ENCODE measurements around the gene TBP. TPM values are rescaled to one million over a fixed set of nuclear protein-coding genes. Genes with fewer than 3 reads are reported as not detected.
"Not testable (repeated sequence)": the region's sequence is repeated elsewhere in the genome, so short reads cannot be mapped to it uniquely, and the experiment has no call there.

The TBP gene
- 11.9 and 15.0 TPM in 2 replicates for total RNA-seq

- no peak for TF ChIP-seq CTCF (IDR thresholded peaks at IDR 0.05; ENCODE audit: extremely low read depth, low read depth, low read length)
- peak; percentile 93 for DNase-seq (ENCODE audit: insufficient read length, low spot score, missing footprints)
- Histone ChIP-seq H3K4me3 (ENCODE audit: insufficient read depth, low read length) (peak within 1 kb of the TSS; percentile 83), H3K27ac (ENCODE audit: low read depth, low read length) (peak within 1 kb of the TSS; percentile 97), H4K20me1 (ENCODE audit: insufficient read depth, low read length) (peaks cover 36% of the 10 kb centered on the region), H3K9me3 (ENCODE audit: low read depth, low read length) (no peaks in the 10 kb centered on the region), H2AFZ (ENCODE audit: low read length) (peak within 1 kb of the TSS; percentile 99), H3K36me3 (ENCODE audit: insufficient read depth, low read length) (peaks cover 19% of the 10 kb centered on the region), H3K4me2 (ENCODE audit: insufficient read depth, low read length) (peak within 1 kb of the TSS; percentile 100), H3K79me2 (ENCODE audit: insufficient read depth, low read length) (peaks cover 83% of the 10 kb centered on the region), H3K27me3 (ENCODE audit: insufficient read depth, low read length) (no peaks in the 10 kb centered on the region), H3K4me1 (ENCODE audit: insufficient read depth, low read length) (peaks cover 26% of the 10 kb centered on the region)
These were observed at the start of gene TBP for GRCh38 chr6:170554013-170554795. Gene TBP (plus strand): TSS chr6:170554369. CDS start chr6:170557030, 2,661 bp downstream.

- Histone ChIP-seq H3K27me3 (ENCODE audit: insufficient read depth, low read length) (no peaks in the 10 kb centered on the region), H3K4me3 (ENCODE audit: insufficient read depth, low read length) (no peak overlapping the region), H4K20me1 (ENCODE audit: insufficient read depth, low read length) (no peaks in the 10 kb centered on the region), H3K9me3 (ENCODE audit: low read depth, low read length) (peaks cover 1% of the 10 kb centered on the region), H3K79me2 (ENCODE audit: insufficient read depth, low read length) (no peaks in the 10 kb centered on the region), H3K27ac (ENCODE audit: low read depth, low read length) (no peak overlapping the region), H3K36me3 (ENCODE audit: insufficient read depth, low read length) (no peaks in the 10 kb centered on the region), H3K4me2 (ENCODE audit: insufficient read depth, low read length) (no peak overlapping the region), H2AFZ (ENCODE audit: low read length) (no peak overlapping the region), H3K4me1 (ENCODE audit: insufficient read depth, low read length) (no peaks in the 10 kb centered on the region)
- no peak for DNase-seq (ENCODE audit: insufficient read length, low spot score, missing footprints)
- no peak for TF ChIP-seq CTCF (IDR thresholded peaks at IDR 0.05; ENCODE audit: extremely low read depth, low read depth, low read length)
These were observed 49.7 kb upstream of the TBP start for GRCh38 chr6:170504479-170504878.

GRCh38 chr6:170505306-170505705 is 48.9 kb upstream of the TBP start:
- Histone ChIP-seq H3K27ac (ENCODE audit: low read depth, low read length) (no peak overlapping the region), H3K9me3 (ENCODE audit: low read depth, low read length) (peaks cover 1% of the 10 kb centered on the region), H3K27me3 (ENCODE audit: insufficient read depth, low read length) (no peaks in the 10 kb centered on the region), H3K4me2 (ENCODE audit: insufficient read depth, low read length) (no peak overlapping the region), H3K79me2 (ENCODE audit: insufficient read depth, low read length) (no peaks in the 10 kb centered on the region), H3K36me3 (ENCODE audit: insufficient read depth, low read length) (no peaks in the 10 kb centered on the region), H4K20me1 (ENCODE audit: insufficient read depth, low read length) (no peaks in the 10 kb centered on the region), H3K4me3 (ENCODE audit: insufficient read depth, low read length) (no peak overlapping the region), H2AFZ (ENCODE audit: low read length) (no peak overlapping the region), H3K4me1 (ENCODE audit: insufficient read depth, low read length) (no peaks in the 10 kb centered on the region)
- no peak for DNase-seq (ENCODE audit: insufficient read length, low spot score, missing footprints)
- TF ChIP-seq CTCF (IDR thresholded peaks at IDR 0.05; ENCODE audit: extremely low read depth, low read depth, low read length): no peak

GRCh38 chr6:170506446-170506845 is 47.7 kb upstream of the TBP start:
- no peak overlapping the region for H3K27ac ChIP-seq (ENCODE audit: low read depth, low read length)
- no peaks in the 10 kb centered on the region for H3K79me2 ChIP-seq (ENCODE audit: insufficient read depth, low read length)
- H3K4me1 ChIP-seq (ENCODE audit: insufficient read depth, low read length): no peaks in the 10 kb centered on the region
- peaks cover 1% of the 10 kb centered on the region for H3K9me3 ChIP-seq (ENCODE audit: low read depth, low read length)
- TF ChIP-seq CTCF (IDR thresholded peaks at IDR 0.05; ENCODE audit: extremely low read depth, low read depth, low read length): no peak
- H3K27me3 ChIP-seq (ENCODE audit: insufficient read depth, low read length): no peaks in the 10 kb centered on the region
- no peak for DNase-seq (ENCODE audit: insufficient read length, low spot score, missing footprints)
- H3K4me2 ChIP-seq (ENCODE audit: insufficient read depth, low read length): no peak overlapping the region
- no peaks in the 10 kb centered on the region for H4K20me1 ChIP-seq (ENCODE audit: insufficient read depth, low read length)
- no peak overlapping the region for H2AFZ ChIP-seq (ENCODE audit: low read length)
- no peak overlapping the region for H3K4me3 ChIP-seq (ENCODE audit: insufficient read depth, low read length)
- H3K36me3 ChIP-seq (ENCODE audit: insufficient read depth, low read length): no peaks in the 10 kb centered on the region

- not testable (repeated sequence) for H4K20me1 ChIP-seq (ENCODE audit: insufficient read depth, low read length); H3K27me3 ChIP-seq (ENCODE audit: insufficient read depth, low read length); H3K9me3 ChIP-seq (ENCODE audit: low read depth, low read length); H3K79me2 ChIP-seq (ENCODE audit: insufficient read depth, low read length); DNase-seq (ENCODE audit: insufficient read length, low spot score, missing footprints); H3K4me3 ChIP-seq (ENCODE audit: insufficient read depth, low read length); H3K36me3 ChIP-seq (ENCODE audit: insufficient read depth, low read length); H2AFZ ChIP-seq (ENCODE audit: low read length); H3K4me2 ChIP-seq (ENCODE audit: insufficient read depth, low read length); H3K4me1 ChIP-seq (ENCODE audit: insufficient read depth, low read length); H3K27ac ChIP-seq (ENCODE audit: low read depth, low read length)
These were observed 46.4 kb upstream of the TBP start for GRCh38 chr6:170507728-170508127.

- H3K27ac ChIP-seq (ENCODE audit: low read depth, low read length); H3K4me2 ChIP-seq (ENCODE audit: insufficient read depth, low read length); H3K79me2 ChIP-seq (ENCODE audit: insufficient read depth, low read length); H2AFZ ChIP-seq (ENCODE audit: low read length); DNase-seq (ENCODE audit: insufficient read length, low spot score, missing footprints); H3K4me3 ChIP-seq (ENCODE audit: insufficient read depth, low read length); H3K36me3 ChIP-seq (ENCODE audit: insufficient read depth, low read length); H4K20me1 ChIP-seq (ENCODE audit: insufficient read depth, low read length); H3K27me3 ChIP-seq (ENCODE audit: insufficient read depth, low read length); H3K4me1 ChIP-seq (ENCODE audit: insufficient read depth, low read length); H3K9me3 ChIP-seq (ENCODE audit: low read depth, low read length): not testable (repeated sequence)
These were observed 45.9 kb upstream of the TBP start for GRCh38 chr6:170508275-170508674.
